NCI-H82 (cell line): Measurements from ENCODE around the gene LLGL2.

ENCODE experiments used
- DNase-seq: peaks from one replicate; lab custom pipeline; 2025; lab: John Stamatoyannopoulos, UW

Gene LLGL2

GRCh38 chr17:75491680-75492079 lies 33.8 kb upstream of the LLGL2 start:
- DNase-seq: no peak

DNA sequence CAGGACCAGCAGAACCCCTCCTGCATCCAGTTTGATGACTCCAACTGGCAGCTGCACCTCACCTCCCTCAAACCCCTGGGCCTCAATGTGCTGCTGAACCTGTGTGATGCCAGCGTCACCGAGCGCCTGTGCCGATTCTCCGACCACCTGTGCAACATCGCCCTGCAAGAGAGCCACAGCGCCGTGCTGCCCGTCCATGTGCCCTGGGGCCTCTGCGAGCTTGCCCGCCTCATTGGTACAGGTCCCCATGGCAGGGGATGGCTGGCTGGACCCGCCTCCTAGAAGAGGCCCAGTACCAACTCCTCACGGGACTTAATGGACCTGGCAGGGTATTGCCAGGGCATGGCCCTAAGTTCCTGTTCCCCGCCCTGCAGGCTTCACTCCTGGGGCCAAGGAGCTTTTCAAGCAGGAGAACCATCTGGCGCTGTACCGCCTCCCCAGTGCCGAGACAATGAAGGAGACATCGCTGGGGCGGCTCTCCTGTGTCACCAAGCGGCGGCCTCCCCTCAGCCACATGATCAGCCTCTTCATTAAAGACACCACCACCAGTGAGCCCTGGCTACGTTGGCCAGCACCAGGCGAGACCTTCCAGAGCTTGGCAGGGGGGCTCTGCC lies 32.8 kb upstream of the LLGL2 start:
- DNase-seq: no peak

DNA sequence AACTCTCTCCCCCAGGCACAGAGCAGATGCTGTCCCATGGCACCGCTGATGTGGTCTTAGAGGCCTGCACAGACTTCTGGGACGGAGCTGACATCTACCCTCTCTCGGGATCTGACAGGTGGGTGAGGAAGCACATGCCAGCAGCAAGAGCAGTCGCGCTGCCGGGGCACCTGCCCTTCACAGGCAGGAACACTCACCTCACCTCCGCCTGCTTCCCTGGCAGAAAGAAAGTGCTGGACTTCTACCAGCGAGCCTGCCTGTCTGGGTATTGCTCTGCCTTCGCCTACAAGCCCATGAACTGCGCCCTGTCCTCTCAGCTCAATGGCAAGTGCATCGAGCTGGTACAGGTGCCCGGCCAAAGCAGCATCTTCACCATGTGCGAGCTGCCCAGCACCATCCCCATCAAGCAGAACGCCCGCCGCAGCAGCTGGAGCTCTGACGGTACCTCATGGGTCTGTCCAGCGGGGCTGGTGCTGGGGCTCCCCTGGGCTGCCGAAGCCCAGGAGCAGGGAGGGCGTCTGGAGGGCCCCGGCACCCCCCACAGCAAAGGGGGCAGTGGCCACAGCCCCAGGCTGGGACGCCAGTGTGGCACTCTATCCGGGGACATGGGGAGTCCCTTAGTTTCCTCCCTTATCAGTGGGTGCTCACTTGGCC lies 31.9 kb upstream of the LLGL2 start:
- DNase-seq: no peak

- DNase-seq: no peak
Measured at GRCh38 chr17:75494326-75494877, 31.1 kb upstream of the LLGL2 start.

DNA sequence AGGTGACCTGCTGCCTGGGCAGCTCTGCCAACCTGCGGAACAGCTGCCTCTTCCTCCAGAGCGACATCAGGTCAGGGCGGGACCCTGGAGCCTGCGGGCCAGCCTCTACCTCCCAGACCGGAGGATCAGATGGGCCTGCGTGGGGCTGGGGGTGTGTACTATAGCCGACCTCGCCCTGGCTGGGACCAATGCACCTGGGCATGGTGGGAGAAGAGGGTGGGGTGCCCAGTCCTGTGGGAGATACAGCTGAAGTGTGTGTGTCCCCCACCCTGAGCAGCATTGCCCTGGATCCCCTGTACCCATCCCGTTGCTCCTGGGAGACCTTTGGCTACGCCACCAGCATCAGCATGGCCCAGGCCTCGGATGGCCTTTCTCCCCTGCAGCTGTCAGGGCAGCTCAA lies 29.5 kb upstream of the LLGL2 start:
- no peak for DNase-seq

DNA sequence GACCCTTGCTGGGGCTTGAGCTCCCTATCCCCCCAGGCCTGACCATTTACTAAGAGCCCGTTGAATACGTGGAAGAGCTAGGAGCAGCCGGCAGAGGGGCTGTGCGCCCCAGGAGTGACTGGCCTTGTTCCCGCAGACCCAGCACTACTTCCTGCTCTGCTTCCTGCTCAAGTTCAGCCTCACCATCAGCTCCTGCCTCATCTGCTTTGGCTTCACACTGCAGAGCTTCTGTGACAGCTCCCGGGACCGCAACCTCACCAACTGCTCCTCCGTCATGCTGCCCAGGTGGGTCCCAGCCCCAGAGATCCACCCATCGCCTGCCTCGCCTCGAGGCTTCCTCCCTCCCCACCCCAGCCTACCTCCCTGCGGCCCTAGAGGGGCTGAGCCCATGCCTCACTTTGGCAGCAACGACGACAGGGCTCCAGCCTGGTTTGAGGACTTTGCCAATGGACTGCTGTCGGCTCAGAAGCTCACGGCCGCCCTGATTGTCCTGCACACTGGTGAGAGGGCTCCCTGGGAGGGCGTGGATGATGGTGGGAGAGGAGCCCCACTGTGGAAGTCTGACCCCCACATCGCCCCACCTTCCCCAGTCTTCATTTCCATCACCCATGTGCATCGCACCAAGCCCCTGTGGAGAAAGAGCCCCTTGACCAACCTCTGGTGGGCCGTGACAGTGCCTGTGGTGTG lies 27.3 kb upstream of the LLGL2 start:
- DNase-seq: no peak

GRCh38 chr17:75498726-75499213 lies 26.7 kb upstream of the LLGL2 start:
- peak; percentile 27 for DNase-seq

GRCh38 chr17:75499313-75500022 lies 26.0 kb upstream of the LLGL2 start:
- DNase-seq: no peak

DNA sequence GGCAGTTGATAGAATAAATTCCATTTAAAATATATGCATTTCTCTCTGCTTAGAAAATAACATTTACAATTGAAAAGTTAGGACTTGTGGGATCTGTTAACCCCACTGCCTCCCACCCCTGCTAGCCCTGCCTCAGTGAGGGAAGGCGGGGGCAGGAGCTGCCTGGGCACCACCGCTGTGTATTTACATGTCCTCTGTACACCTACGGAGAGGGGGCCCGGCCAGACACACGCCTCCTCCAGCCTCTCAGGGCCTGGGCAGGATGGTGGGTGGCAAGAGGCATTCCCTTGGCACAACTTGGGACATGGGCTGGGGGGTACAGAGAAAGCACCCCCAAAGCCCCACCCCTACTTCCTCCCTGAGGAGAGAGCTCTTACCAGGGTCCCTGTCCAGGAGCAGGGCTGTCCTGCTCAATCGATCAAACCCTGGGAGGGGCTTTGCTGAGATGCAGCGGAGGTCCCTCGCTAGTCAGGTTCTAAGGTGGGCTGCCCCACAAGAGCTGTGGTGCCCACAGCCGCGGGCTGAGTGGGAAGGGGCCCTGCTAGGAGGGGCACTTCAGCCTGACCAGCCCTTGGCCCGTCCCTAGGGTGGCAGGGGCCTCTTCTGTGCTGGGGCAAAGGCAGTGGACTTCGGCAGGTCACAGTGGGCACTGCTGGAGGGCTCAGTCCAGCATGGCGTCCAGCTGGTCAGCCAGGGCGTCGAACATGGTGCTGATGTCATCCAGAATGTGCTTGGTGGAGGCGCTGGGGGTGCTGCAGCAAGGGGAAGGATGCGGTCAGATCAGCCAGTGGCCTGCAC lies 24.9 kb upstream of the LLGL2 start:
- DNase-seq: no peak

DNA sequence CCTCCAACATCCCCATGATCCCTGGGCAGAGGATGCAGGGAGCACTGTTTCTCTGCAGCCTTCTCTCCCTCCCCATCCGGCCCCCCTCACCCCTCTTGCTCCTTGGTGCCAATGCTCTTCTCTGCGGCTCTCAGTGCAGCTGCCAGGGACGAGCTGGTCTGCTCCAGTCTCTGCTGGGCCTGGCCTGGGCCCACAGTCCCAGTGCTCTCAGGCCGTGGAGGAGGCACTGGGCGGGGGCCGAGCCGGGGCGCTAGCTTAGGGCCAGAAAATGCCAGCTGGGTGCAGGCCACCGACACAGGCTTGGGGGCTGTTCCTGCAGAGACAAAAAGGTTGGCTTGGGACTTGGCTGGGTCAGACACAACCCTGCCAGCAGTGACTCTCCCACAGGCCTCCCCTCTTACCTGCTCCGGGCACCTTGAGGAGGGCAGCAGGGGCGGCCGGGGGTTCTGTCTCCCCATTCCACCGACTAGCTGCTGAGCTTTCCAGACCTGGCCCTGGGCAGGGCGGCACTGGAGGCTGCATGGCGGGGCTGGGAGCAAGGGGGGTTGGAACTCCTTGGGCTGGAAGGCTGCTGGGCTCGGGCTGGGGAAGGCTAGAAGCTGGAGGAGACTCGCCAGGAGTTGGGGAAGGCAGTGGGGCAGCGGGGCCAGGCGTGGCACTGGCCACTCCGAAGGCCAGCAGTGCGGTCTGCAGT lies 24.0 kb upstream of the LLGL2 start:
- DNase-seq: no peak

DNA sequence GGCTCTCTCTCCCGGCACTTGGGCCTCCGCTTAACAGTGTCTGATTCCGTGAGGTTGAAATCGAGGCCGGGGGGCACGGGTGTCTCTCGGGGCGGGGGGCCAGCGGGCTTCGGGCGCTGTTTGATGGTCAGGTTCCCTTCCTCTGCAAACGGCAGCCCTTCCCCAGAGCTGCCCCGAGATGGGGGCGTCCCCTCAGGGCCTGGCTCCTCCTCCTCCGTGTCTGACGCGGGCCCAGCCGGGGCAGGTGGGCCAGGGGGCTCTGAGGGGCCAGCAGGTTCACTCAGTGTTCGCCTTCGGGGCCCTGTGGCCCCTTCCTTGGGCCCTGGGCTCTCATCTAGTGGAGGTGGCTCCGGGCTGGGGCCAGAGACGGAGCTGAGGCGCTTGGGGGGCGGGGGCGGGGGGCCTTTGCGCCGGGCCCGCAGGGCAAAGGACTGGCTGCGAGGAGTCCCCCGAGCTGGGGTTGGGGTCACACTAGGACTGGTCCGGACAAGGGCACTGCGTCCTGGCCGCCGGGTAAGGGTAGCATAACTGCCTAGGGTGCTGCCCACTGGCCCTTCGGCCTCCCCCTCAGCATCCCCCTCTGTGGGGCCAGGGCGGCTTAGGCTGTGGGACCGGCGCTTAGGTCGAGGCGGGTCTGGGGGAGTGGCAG lies 23.3 kb upstream of the LLGL2 start:
- DNase-seq: no peak

- no peak for DNase-seq
Measured at GRCh38 chr17:75502721-75503329, 22.7 kb upstream of the LLGL2 start.

DNA sequence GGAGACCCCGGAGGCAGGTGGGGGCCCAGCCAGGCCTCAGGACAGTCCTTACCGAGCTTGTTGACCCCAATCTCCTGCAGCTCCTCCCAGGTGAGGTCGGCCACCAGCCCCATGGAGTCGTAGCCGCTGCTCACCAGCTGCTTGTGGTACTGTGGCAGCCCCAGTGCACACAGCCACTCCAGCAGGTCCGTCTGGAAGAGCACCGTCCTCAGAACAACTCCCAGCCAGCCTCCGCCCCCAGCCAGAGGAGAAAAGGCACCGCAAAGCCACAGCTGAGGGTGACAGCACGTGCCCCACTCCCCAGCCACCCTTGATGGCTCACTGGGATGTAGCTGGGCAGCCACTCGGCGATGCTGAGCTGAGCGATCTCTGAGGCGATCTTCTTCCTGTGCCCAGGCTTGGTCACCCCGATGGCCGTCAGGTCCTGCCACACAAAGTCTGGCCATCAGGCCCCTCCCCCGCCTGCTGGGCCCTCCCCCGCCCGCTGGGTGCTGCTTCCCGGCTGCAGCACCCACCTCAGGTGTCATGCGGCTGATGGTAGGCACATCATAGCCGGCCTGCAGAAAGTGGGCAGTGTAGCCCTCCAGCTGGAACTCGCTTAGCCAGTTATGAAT lies 22.1 kb upstream of the LLGL2 start:
- DNase-seq: no peak

GRCh38 chr17:75503976-75504346 lies 21.5 kb upstream of the LLGL2 start:
- no peak for DNase-seq

DNA sequence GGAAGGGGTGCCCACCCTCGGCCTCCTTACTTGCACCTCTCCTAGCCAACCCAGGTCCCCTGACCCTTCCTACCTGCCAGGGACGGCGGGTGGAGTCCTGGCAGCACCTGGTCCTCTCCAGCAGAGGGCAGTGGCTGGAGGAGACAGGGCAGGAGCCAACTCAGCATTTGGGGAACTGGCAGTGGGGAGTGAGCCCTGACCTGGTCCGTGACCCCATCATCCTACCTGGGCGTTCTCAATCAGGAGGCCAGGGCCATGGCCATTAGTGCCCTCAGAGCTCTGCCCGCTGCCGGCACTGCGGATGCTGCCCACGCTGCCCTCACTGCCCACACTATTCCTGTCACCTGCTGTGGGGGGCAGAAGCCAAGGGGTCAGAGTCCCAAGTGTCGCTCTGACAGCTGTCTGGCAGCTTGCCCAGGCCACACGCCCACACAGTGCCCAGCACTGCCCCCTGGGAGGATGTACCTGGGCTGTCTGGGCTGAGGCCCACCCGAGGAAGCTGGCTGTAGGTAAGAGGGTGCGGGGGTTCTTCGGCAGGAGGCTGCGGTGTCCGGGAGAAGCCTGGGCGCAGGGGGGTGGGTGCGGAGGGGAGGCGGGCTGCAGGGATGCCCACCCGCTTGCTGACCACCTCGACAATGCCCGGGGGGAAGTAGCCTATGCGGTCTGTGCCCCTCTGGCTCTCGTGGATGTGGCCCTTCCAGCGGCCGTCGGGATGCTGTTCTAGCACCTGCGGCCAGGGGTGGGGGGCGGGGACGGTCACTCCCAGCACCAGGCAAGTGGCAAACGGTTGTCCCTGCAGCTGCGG lies 20.9 kb upstream of the LLGL2 start:
- DNase-seq: peak; percentile 33

DNA sequence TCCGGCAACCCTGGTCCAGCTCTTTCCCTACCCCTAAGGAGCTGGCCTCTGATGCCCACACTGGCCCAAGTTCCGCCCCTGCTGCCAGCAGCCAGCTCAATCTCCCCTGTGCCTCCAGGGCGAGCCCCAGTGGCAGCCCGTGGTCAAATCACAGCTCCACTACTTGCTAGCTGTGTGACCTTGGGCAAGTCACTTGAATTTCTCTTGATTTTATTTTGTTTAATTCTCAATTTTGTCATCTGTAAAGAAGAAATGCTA lies 20.4 kb upstream of the LLGL2 start:
- DNase-seq: no peak

- DNase-seq: no peak
Measured at GRCh38 chr17:75505640-75506039, 19.9 kb upstream of the LLGL2 start.

- DNase-seq: no peak
Measured at GRCh38 chr17:75506134-75506533, 19.4 kb upstream of the LLGL2 start.

DNA sequence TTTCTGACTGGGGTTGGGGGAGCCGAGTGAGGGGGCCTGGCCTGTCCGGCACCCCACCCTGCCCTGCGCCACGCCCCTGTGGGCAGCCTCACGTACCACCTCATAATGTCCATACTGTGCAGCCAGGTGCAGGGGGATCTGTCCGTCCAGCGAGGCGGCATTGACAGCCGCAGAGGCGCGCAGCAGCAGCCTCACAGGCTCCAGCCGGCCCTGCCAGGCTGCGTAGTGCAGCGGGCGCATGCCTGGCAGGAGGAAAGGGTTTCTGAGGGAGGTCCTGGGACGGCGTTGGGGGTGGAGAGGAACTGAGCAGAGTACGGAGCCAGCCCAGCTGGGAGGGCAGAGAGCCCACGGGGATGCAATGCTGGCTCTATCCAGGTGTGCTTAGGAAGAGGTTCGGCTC lies 18.6 kb upstream of the LLGL2 start:
- no peak for DNase-seq
